Measurements from ENCODE around the gene CRTAP.
"Not testable (repeated sequence)": the region's sequence is repeated elsewhere in the genome, so short reads cannot be mapped to it uniquely, and the experiment has no call there.

The CRTAP gene

DNA sequence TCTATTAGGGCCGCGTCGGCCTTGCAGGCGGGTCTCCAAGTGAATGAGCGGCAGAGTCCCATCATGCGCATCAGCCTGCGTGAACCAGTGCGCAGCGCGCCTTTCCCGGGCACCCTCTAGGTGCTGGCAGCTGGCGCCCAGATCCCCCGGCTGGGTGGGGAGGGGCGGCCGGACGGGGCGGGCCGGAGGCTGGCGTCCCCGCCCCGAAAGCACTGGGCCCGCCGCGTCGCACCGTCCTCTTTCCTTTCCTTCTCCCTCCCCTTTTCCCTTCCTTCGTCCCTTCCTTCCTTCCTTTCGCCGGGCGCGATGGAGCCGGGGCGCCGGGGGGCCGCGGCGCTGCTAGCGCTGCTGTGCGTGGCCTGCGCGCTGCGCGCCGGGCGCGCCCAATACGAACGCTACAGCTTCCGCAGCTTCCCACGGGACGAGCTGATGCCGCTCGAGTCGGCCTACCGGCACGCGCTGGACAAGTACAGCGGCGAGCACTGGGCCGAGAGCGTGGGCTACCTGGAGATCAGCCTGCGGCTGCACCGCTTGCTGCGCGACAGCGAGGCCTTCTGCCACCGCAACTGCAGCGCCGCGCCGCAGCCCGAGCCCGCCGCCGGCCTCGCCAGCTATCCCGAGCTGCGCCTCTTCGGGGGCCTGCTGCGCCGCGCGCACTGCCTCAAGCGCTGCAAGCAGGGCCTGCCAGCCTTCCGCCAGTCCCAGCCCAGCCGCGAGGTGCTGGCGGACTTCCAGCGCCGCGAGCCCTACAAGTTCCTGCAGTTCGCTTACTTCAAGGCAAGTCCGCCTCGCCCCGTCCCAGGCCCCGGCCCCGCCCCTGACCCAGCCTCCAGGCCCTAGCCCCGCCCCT, at the start of gene CRTAP:
TSS of gene CRTAP (plus strand) at position 243 of the 850 bp plus-strand sequence. CDS start at position 307, 64 bp downstream.
- DNase-seq (ENCODE audit: low spot score) = peak; percentile 95

- DNase-seq (ENCODE audit: low spot score) = no peak
Measured at GRCh38 chr3:33064929-33065328, 48.9 kb upstream of the CRTAP start.

- DNase-seq (ENCODE audit: low spot score) = no peak
Measured at GRCh38 chr3:33067484-33067883, 46.3 kb upstream of the CRTAP start.

- DNase-seq (ENCODE audit: low spot score) = not testable (repeated sequence)
Measured at GRCh38 chr3:33069862-33070261, 44.0 kb upstream of the CRTAP start.

DNA sequence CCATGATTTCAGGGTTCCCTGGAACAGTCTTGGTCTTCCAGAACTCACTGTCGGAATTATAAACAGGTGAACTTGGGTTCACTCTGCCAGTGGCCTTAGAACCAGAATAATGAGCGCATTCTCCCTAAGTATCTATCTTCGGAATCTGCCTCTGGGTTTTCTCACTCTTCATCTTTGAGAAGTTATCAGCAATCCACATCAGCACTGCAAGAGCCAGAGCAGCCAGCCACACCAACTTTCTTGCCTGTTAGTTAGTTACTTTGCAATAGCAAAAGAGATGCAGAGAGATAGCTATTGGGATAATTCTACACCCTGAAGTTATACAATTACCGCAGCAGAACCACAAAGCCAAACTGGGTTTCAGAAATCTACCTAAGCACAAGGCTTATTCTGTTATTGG, 42.6 kb upstream of the CRTAP start:
- DNase-seq (ENCODE audit: low spot score) = no peak

GRCh38 chr3:33071946-33072345, 41.9 kb upstream of the CRTAP start:
- no peak for DNase-seq (ENCODE audit: low spot score)

GRCh38 chr3:33074217-33075067, 39.4 kb upstream of the CRTAP start:
- peak; percentile 88 for DNase-seq (ENCODE audit: low spot score)

GRCh38 chr3:33075995-33076394, 37.8 kb upstream of the CRTAP start:
- peak; percentile 41 for DNase-seq (ENCODE audit: low spot score)

DNA sequence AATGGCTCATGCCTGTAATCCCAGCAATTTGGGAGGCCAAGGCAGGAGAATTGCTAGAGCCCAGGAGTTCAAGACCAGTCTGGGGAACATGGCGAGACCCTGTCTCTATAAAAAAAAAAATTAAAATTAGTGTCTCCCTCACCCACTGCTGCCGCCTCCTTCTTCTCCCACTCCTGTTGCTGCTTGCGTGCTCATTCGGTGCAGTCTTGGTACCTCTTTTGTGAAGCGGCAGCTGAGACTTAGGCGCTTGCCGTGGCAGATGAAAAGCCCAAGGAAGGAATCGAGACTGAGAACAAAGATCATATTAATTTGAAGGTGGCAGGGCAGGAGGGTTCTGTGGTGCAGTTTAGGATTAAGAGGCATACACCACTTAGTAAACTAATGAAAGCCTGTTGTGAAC, 36.9 kb upstream of the CRTAP start:
- no peak for DNase-seq (ENCODE audit: low spot score)

DNA sequence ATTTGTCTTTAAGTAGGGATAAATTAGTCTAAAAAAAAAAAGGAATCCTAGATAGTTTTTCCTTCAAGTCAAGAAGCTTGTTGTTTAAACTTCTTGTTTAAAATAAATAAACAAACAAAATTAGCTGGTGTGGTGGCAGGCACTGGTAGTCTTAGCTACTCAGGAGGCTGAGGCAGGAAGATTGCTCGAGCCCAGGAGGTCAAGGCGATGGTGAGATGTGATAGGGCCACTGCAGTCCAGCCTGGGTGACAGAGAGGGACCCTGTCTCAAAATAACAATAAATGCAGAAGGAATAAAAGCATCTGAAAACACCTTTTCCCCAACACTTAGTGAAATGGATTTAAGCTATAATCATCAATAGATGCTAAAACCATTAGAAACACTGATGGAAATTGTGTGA, 35.8 kb upstream of the CRTAP start:
- no peak for DNase-seq (ENCODE audit: low spot score)

DNA sequence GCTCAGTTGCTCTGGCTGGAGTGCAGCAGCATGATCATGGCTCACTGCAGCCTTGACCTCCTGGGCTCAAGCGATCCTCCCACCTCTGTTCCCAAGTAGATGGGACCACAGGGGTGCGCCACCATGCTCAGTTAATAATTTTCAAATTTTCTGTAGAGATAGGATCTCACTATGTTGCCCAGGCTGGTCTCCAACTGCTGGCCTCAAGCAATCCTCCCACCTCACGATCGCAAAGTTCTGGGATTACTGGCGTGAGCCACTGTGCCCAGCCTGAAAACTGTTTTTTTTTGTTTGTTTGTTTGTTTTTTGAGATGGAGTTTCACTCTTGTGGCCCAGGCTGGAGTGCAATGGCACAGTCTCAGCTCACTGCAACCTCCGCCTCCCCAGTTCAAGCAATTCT, 34.0 kb upstream of the CRTAP start:
- not testable (repeated sequence) for DNase-seq (ENCODE audit: low spot score)

- no peak for DNase-seq (ENCODE audit: low spot score)
Measured at GRCh38 chr3:33081812-33082211, 32.0 kb upstream of the CRTAP start.

- no peak for DNase-seq (ENCODE audit: low spot score)
Measured at GRCh38 chr3:33083958-33084357, 29.9 kb upstream of the CRTAP start.

DNA sequence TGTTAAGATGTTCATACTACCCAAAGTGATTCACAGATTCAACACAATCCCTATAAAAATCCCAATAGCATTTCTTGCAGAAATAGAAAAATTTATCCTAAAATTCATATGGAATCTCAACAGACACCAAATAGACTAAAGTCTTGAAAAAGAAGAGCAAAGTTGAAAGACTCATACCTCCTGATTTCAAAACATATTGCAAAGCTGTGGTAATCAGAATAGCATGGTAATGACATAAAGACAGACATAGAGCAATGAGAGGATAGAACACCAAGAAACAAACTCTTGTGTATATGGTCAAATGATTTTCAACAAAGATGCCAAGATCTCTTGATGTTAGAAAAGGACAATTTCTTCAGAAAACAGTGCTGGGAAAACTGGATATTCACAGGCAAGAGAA, 25.1 kb upstream of the CRTAP start:
- no peak for DNase-seq (ENCODE audit: low spot score)

- DNase-seq (ENCODE audit: low spot score) = no peak
Measured at GRCh38 chr3:33089515-33089914, 24.3 kb upstream of the CRTAP start.

DNA sequence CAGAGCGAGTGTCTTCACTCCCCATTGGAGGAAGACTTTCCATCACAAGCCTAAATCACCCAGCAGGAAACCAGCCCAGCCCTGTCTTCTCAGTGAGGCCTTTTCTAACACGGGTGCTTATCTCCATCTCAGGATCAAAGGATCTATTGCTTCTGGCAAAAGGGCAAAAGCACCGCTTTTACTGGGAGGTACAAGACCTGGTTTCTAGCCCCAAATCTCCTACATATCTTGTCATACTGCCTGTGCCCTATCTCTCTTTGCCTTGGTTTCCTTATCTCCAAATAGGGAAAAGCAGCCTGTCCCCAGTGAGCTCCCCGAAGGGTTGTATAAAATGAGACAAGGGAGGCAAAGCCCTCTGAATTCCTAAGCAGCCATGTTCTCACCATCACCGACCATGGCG, 22.1 kb upstream of the CRTAP start:
- DNase-seq (ENCODE audit: low spot score) = no peak

DNA sequence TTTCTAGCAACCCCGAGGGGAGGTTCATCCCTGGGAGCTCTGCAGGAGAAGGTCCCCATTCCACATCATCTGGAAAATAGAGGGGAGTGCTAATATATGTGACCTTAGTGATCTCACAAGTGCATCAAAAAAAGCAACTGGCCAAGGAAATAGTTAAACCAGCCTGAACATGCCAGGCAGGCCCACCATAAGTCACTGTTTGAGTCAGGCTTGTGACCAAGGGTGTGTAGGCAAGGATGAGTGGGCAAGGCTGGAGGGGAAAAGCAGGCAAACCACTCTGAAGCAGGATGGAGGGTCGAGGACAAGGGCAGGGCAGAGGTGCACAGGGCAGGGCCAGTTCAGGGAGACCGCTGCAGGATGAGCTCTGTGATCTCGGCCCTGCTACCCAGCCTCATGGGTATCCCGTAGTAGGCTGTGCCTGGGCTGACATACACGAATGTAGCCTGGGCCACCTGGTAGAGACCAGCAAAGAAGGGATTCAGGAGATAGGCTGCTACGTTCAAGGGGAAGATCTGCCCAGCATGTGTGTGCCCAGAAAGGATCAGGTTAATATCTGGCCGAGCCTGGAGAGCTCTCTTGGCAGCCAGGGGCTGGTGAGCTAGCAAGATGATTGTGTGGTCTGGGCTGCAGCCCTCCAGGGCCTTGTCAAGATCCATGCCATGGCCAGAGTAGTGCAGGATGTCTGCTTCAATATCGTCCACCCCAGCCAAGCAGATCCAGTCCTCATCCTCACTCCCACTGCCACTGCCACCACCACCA, 21.1 kb upstream of the CRTAP start:
- DNase-seq (ENCODE audit: low spot score) = no peak

- no peak for DNase-seq (ENCODE audit: low spot score)
Measured at GRCh38 chr3:33093847-33094246, 20.0 kb upstream of the CRTAP start.

GRCh38 chr3:33095436-33095835, 18.4 kb upstream of the CRTAP start:
- DNase-seq (ENCODE audit: low spot score) = no peak

DNA sequence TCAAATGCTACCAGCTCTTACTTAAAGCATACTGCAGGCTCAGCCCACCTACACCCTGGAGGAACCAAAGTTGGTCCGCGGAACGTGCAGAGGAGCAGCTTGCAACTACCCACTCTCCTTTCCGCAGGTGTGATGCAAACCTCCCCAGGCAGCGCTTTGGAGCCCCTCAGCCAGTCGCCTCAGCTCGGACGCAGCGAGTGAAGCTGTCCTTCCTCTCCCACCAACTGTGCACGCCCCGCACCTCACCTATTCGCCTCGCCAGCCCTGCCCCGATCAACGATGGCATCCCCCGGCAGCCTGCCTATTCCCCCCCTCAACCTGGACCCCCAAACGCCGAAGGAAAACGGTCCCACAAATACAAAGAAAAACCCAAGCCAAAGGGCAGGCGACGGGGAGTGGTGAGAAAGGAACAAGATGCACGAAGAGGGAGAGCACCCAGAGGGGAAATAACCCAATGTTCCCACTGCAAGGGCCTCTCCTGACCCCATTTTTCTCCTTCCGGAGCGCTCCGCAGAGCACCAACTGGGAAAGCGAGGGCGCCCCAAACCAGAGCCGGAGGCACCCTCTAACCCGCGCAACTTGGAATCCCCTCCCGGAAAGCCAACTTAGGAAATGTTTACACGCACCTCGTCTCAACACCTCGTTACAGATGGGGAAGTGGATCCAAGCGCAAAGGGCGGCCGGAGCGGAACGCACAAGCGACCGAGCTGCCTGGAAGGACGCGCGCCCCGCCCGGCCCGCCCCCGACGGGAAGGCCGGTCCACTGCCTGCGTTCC, 17.5 kb upstream of the CRTAP start:
- peak; percentile 75 for DNase-seq (ENCODE audit: low spot score)

DNA sequence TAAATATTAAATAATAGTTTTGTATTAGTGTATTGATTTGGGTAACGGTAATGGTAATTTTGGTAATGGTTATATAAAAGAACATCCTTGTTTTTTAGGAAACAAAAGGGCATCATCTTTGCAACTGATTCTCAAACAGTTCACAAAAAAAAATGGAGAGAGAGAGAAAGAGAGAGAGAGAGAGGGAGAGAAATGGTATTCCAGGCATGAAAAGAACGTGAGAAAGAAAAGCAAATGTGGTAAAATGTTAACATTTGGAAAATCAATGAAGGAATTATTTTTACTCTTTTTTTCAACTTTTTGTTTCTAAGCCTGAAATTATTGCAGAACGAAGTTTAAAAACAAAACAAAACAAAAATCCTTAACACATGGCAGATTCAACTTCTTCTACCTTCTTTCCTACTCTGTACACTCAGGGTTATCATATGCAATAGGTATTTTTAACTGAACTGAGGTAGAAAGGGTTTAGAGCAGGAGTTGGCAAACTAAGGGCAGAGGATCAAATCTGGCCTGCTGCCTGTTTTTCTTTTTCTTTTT, 14.6 kb upstream of the CRTAP start:
- no peak for DNase-seq (ENCODE audit: low spot score)
